HG03108 (cell line): ENCODE measurements around the gene SIPA1.
A peak's percentile ranks its signal among the peaks of the same experiment; 100 is the strongest.
"Not testable (repeated sequence)": the region's sequence is repeated elsewhere in the genome, so short reads cannot be mapped to it uniquely, and the experiment has no call there.

Experiments used
- ATAC-seq: cut with Tn5 transposase; IDR thresholded peaks from one replicate; pipeline ENCODE4 v1.9.1; 2021; ENCODE audit warnings: moderate library complexity; ENCODE audit not compliant: unreplicated experiment

SIPA1 gene

GRCh38 chr11:65623852-65624616 lies 13.9 kb upstream of the SIPA1 start:
- no peak for ATAC-seq

GRCh38 chr11:65624931-65625627 lies 12.8 kb upstream of the SIPA1 start:
- ATAC-seq = no peak

GRCh38 chr11:65625628-65626342 lies 12.1 kb upstream of the SIPA1 start:
- no peak for ATAC-seq

- ATAC-seq = no peak
These were observed 10.7 kb upstream of the SIPA1 start for GRCh38 chr11:65627202-65627601.

GRCh38 chr11:65629579-65629978 lies 8.3 kb upstream of the SIPA1 start:
- ATAC-seq = no peak

- no peak for ATAC-seq
These were observed 7.7 kb upstream of the SIPA1 start for GRCh38 chr11:65630215-65630614.

- ATAC-seq = no peak
These were observed 4.4 kb upstream of the SIPA1 start for GRCh38 chr11:65633390-65634108.

- no peak for ATAC-seq
These were observed 3.8 kb upstream of the SIPA1 start for GRCh38 chr11:65634109-65634436.

GRCh38 chr11:65634440-65634839 lies 3.5 kb upstream of the SIPA1 start:
- ATAC-seq = no peak

- ATAC-seq = no peak
These were observed 2.8 kb upstream of the SIPA1 start for GRCh38 chr11:65634905-65635731.

GRCh38 chr11:65636108-65637031 lies 1.5 kb upstream of the SIPA1 start:
- no peak for ATAC-seq

- no peak for ATAC-seq
These were observed 806 bp upstream of the SIPA1 start for GRCh38 chr11:65637032-65637557.

- not testable (repeated sequence) for ATAC-seq
These were observed 1.3 kb downstream of the SIPA1 start for GRCh38 chr11:65639228-65639597.

GRCh38 chr11:65639623-65640482 lies 2.0 kb downstream of the SIPA1 start:
- ATAC-seq = peak; percentile 32

GRCh38 chr11:65640483-65641296 lies 2.8 kb downstream of the SIPA1 start:
- no peak for ATAC-seq

GRCh38 chr11:65641297-65642013 lies 3.6 kb downstream of the SIPA1 start:
- ATAC-seq = no peak
